Heart left ventricle (tissue), 13 donors: ENCODE results near the gene CYP4F2.
"Not testable (repeated sequence)": the region's sequence is repeated elsewhere in the genome, so short reads cannot be mapped to it uniquely, and the experiment has no call there.

Experiments used
- POLR2A ChIP-seq, 2 donors: fragments of 450-650 bp; IDR thresholded peaks; one replicate each; pipeline ENCODE4 v1.6.1; 2017; ENCODE audit warnings: antibody characterized with exemption in 2 of 2, mild to moderate bottlenecking in 2 of 2, moderate library complexity in 2 of 2
- TF ChIP-seq, protein P1 (sequence below), 12 donors: fragments of 200-600 bp; sonication (generic) in 4 of 12; IDR thresholded peaks; one replicate each; pipeline versions ENCODE4 v1.5.0 to v1.8.0; 2018 to 2022; ENCODE audit warnings: antibody characterized with exemption in 12 of 12, mild to moderate bottlenecking in 5 of 12
- donor health status: ischemic (EF 13 %, LVEDD 7.1; RV severe dilation, severe dysfunction).
- donor health status: DM: no; HTN: yes; CAD: no.
- donor health status: DM: no; HTN: no; CAD: no.
- donor health status: ischemic (EF 25% LVEDD 6.9; RV normal size, moderate dysfunction).
- donor health status: ischemic (EF 25% LVEDD 5.7; RV mildly dilated, moderate dysfunction).
- donor health status: ischemic (EF 35%, LVEDD 5.7; RV mildly dilated, moderate dysfunction).
- donor health status: nonischemic (EF 11% LVEDD 7.7; RV severe dilation, severe dysfunction).
- donor health status: DM: yes; HTN: yes; CAD: no.
- donor health status: PGD.
- donor health status: ischemic (EF 29% LVEDD 5.4; RV normal size, mild dysfunction).
- donor health status: nonischemic (EF 23%, LVEDD 6.1; RV moderate dilation, normal function).

DNA sequence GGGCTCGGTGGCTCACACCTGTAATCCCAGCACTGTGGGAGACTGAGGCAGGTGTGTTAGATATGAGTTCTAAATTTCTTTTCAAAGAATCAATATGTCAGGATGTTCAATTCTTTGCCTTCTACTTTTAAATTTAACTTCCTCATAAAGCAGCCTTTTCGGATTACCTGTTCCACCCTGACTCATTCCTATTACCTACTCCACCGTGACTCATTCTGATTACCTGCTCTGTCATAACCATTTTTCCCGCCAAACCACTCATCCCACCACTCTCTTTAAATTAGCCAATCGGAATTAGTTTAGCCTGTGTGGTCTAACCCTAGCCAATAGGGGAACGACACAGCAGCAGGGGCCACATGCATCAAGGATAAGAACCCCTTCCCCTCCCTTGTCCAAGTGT lies 24.1 kb downstream of the CYP4F2 start:
- TF ChIP-seq, protein P1, sequence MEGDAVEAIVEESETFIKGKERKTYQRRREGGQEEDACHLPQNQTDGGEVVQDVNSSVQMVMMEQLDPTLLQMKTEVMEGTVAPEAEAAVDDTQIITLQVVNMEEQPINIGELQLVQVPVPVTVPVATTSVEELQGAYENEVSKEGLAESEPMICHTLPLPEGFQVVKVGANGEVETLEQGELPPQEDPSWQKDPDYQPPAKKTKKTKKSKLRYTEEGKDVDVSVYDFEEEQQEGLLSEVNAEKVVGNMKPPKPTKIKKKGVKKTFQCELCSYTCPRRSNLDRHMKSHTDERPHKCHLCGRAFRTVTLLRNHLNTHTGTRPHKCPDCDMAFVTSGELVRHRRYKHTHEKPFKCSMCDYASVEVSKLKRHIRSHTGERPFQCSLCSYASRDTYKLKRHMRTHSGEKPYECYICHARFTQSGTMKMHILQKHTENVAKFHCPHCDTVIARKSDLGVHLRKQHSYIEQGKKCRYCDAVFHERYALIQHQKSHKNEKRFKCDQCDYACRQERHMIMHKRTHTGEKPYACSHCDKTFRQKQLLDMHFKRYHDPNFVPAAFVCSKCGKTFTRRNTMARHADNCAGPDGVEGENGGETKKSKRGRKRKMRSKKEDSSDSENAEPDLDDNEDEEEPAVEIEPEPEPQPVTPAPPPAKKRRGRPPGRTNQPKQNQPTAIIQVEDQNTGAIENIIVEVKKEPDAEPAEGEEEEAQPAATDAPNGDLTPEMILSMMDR (IDR thresholded peaks at IDR 0.05), result not testable (repeated sequence)
- not testable (repeated sequence) for TF ChIP-seq POLR2A (IDR thresholded peaks at IDR 0.05)
